DND-41 (cell line): Measurements from ENCODE around the gene ASL.

Experiments
- CTCF ChIP-seq: IDR thresholded peaks from 2 replicates; pipeline ENCODE4 v1.5.1; 2012; ENCODE audit warnings: borderline replicate concordance, low read length, moderate library complexity, mild to moderate bottlenecking; ENCODE audit not compliant: poor library complexity, severe bottlenecking; ENCODE audit errors: extremely low read depth
- EZH2 ChIP-seq: IDR thresholded peaks from 3 replicates; pipeline ENCODE4 v1.6.1; 2012; ENCODE audit warnings: borderline replicate concordance, low read depth, mild to moderate bottlenecking, moderate library complexity, low read length, inconsistent platforms; ENCODE audit not compliant: severe bottlenecking

GRCh38 chr7:66095010-66095409 lies 19.4 kb downstream of the ASL start:
- TF ChIP-seq CTCF (no peak), EZH2 (no peak)
